Heart left ventricle (tissue), 13 donors: ENCODE data around the gene LSM4.

Experiments used
- CTCF ChIP-seq, 12 donors: fragments of 200-600 bp; sonication (generic) in 4 of 12; IDR thresholded peaks; one replicate each; pipeline versions ENCODE4 v1.5.0 to v1.8.0; 2018 to 2022; ENCODE audit warnings: antibody characterized with exemption in 12 of 12, mild to moderate bottlenecking in 5 of 12
- POLR2A ChIP-seq, 2 donors: fragments of 450-650 bp; IDR thresholded peaks; one replicate each; pipeline ENCODE4 v1.6.1; 2017; ENCODE audit warnings: antibody characterized with exemption in 2 of 2, mild to moderate bottlenecking in 2 of 2, moderate library complexity in 2 of 2
- donor health status: ischemic (EF 13 %, LVEDD 7.1; RV severe dilation, severe dysfunction).
- donor health status: DM: no; HTN: yes; CAD: no.
- donor health status: DM: no; HTN: no; CAD: no.
- donor health status: ischemic (EF 25% LVEDD 6.9; RV normal size, moderate dysfunction).
- donor health status: ischemic (EF 25% LVEDD 5.7; RV mildly dilated, moderate dysfunction).
- donor health status: ischemic (EF 35%, LVEDD 5.7; RV mildly dilated, moderate dysfunction).
- donor health status: nonischemic (EF 11% LVEDD 7.7; RV severe dilation, severe dysfunction).
- donor health status: DM: yes; HTN: yes; CAD: no.
- donor health status: PGD.
- donor health status: ischemic (EF 29% LVEDD 5.4; RV normal size, mild dysfunction).
- donor health status: nonischemic (EF 23%, LVEDD 6.1; RV moderate dilation, normal function).

GRCh38 chr19:18313398-18313797, 9.5 kb downstream of the LSM4 start:
- TF ChIP-seq CTCF (IDR thresholded peaks at IDR 0.05) (no peak), POLR2A (IDR thresholded peaks at IDR 0.05) (no peak)
